GM23248 (cell line): Measurements from ENCODE around the gene MBD3L1. TPM values are rescaled to one million over a fixed set of nuclear protein-coding genes. Genes with fewer than 3 reads are reported as not detected.

Source experiments
- DNase-seq: peaks from one replicate; pipeline ENCODE4 v3.0.0-alpha.2; 2015
- H2AFZ ChIP-seq: fragments of 200-600 bp; sonication (generic); 2 replicates; pipeline ENCODE4 v1.6.1; 2016; ENCODE audit warnings: antibody characterized with exemption
- H3F3A ChIP-seq: fragments of 200-600 bp; sonication (generic); 2 replicates; pipeline ENCODE4 v1.6.1; 2016; ENCODE audit warnings: mild to moderate bottlenecking, antibody characterized with exemption, mixed run types; ENCODE audit not compliant: insufficient read depth
- H3K27ac ChIP-seq: fragments of 200-600 bp; sonication (generic); 2 replicates; pipeline ENCODE4 v1.5.1; 2016; ENCODE audit warnings: mild to moderate bottlenecking
- H3K27me3 ChIP-seq: fragments of 200-600 bp; sonication (generic); replicated peaks from 2 replicates; pipeline ENCODE4 v1.6.1; 2016; ENCODE audit warnings: mild to moderate bottlenecking; ENCODE audit not compliant: insufficient read depth
- H3K36me3 ChIP-seq: fragments of 200-600 bp; sonication (generic); 2 replicates; pipeline ENCODE4 v1.6.1; 2016; ENCODE audit warnings: low read depth, mild to moderate bottlenecking
- H3K4me1 ChIP-seq: fragments of 200-600 bp; sonication (generic); 2 replicates; pipeline ENCODE4 v1.6.1; 2016; ENCODE audit warnings: mild to moderate bottlenecking; ENCODE audit not compliant: insufficient read depth
- H3K4me2 ChIP-seq: fragments of 200-600 bp; sonication (generic); one replicate; pipeline ENCODE4 v1.6.1; 2016; ENCODE audit warnings: mild to moderate bottlenecking; ENCODE audit not compliant: unreplicated experiment
- H3K4me3 ChIP-seq: fragments of 200-600 bp; sonication (generic); 2 replicates; pipeline ENCODE4 v1.5.1; 2016; ENCODE audit warnings: mild to moderate bottlenecking
- H3K79me2 ChIP-seq: fragments of 200-600 bp; sonication (generic); 2 replicates; pipeline ENCODE4 v1.6.1; 2016; ENCODE audit warnings: mild to moderate bottlenecking; ENCODE audit not compliant: insufficient read depth
- H3K9ac ChIP-seq: fragments of 200-600 bp; sonication (generic); 2 replicates; pipeline ENCODE4 v1.6.1; 2016; ENCODE audit warnings: mild to moderate bottlenecking
- H3K9me2 ChIP-seq: fragments of 200-600 bp; sonication (generic); 2 replicates; pipeline ENCODE4 v1.6.1; 2016; ENCODE audit warnings: mixed run types, mild to moderate bottlenecking, moderate library complexity; ENCODE audit not compliant: insufficient read depth
- H3K9me3 ChIP-seq: fragments of 200-600 bp; sonication (generic); one replicate; pipeline ENCODE4 v1.6.1; 2017; ENCODE audit warnings: low read depth
- H4K20me1 ChIP-seq: fragments of 200-600 bp; sonication (generic); 2 replicates; pipeline ENCODE4 v1.6.0; 2016; ENCODE audit not compliant: insufficient read depth
- EZH2 ChIP-seq: fragments of 200-600 bp; sonication (generic); IDR thresholded peaks from 2 replicates; pipeline ENCODE4 v1.6.1; 2018; ENCODE audit warnings: antibody characterized with exemption, mild to moderate bottlenecking; ENCODE audit not compliant: insufficient read depth, poor library complexity, severe bottlenecking
- EZH2phosphoT487 ChIP-seq: fragments of 200-600 bp; sonication (generic); IDR thresholded peaks from 2 replicates; pipeline ENCODE4 v1.6.1; 2018; ENCODE audit warnings: antibody characterized with exemption, moderate library complexity, mild to moderate bottlenecking, low read depth; ENCODE audit not compliant: insufficient read depth
- WGBS, 2 experiments: methylation state at CpG; one replicate each; pipeline ENCODE4 v1.1.6; 2015 to 2017; ENCODE audit warnings: low lambda C conversion rate in 2 of 2, low coverage in 1 of 2; ENCODE audit errors: missing lambda C conversion rate in 2 of 2; 5-methylcytosine and 5-hydroxymethylcytosine counted together
- in situ Hi-C: fragments of 300-500 bp; cut with MboI; formaldehyde crosslinking; loops from 2 replicates; pipeline ENCODE4 v1.15.0; 2020
- polyA plus RNA-seq: library from polyadenylated mRNA; unstranded; fragments of >200 nt; fragmentation: Nextera tagmentation; extraction: Ambion mirVana; gene quantifications from 2 replicates; pipeline ENCODE4 v1.2.1, GENCODE V29; 2016
- total RNA-seq: library from RNA; depleted of rRNA; stranded (reverse); fragments of >200 nt; shearing (Covaris generic); gene quantifications from 2 replicates; pipeline ENCODE4 v1.2.3, GENCODE V29; 2014

Gene MBD3L1
- total and polyA plus RNA-seq, 2 experiments from 2014 or later, result not detected

DNA sequence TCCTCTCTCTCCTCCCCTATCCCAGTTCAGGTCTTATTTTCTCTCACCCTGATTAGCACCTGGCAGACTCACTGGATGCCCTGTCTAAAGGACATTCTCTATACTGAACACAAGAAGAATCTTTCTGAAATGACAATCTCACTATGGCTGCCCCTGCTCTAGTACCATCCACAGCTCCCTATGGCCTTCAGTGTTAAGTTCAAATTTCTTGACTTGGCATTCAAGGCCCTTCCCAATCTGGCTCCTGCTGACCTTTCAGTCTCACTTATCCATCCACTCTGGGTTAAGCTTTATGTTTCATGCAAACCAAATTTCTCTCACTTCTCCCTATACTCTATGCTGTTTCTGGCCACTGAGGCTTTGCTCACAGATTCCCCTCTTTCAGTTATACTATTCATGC, 34.2 kb downstream of the MBD3L1 start:
- H4K20me1 ChIP-seq, result no peaks in the 10 kb centered on the region
- H3K4me1 ChIP-seq, result no peaks in the 10 kb centered on the region
- H3F3A ChIP-seq, result no peaks in the 10 kb centered on the region
- H3K4me2 ChIP-seq, result no peak overlapping the region
- no peaks in the 10 kb centered on the region for H3K27me3 ChIP-seq
- no peak overlapping the region for H3K27ac ChIP-seq
- no peak overlapping the region for H3K9ac ChIP-seq
- no peaks in the 10 kb centered on the region for H3K9me3 ChIP-seq
- DNase-seq, result no peak
- no peaks in the 10 kb centered on the region for H3K9me2 ChIP-seq
- H2AFZ ChIP-seq, result no peak overlapping the region
- no peak for TF ChIP-seq EZH2phosphoT487
- TF ChIP-seq EZH2, result no peak
- no peaks in the 10 kb centered on the region for H3K79me2 ChIP-seq
- no peak overlapping the region for H3K4me3 ChIP-seq
- in situ Hi-C loops, result no loop called here
- H3K36me3 ChIP-seq, result no peaks in the 10 kb centered on the region

GRCh38 chr19:8877854-8878705, 45.9 kb downstream of the MBD3L1 start:
- no peaks in the 10 kb centered on the region for H3K27me3 ChIP-seq
- no peaks in the 10 kb centered on the region for H3K9me2 ChIP-seq
- H3F3A ChIP-seq, result no peaks in the 10 kb centered on the region
- in situ Hi-C loops, result no loop called here
- no peak overlapping the region for H3K4me3 ChIP-seq
- TF ChIP-seq EZH2 (no peak), EZH2phosphoT487 (no peak)
- H3K79me2 ChIP-seq, result no peaks in the 10 kb centered on the region
- no peaks in the 10 kb centered on the region for H3K36me3 ChIP-seq
- WGBS, 2 experiments, result 9 to 10% methylated on average over 6 of the region's 6 CpGs
- no peaks in the 10 kb centered on the region for H3K9me3 ChIP-seq
- no peaks in the 10 kb centered on the region for H3K4me1 ChIP-seq
- H3K9ac ChIP-seq, result no peak overlapping the region
- H2AFZ ChIP-seq, result no peak overlapping the region
- no peaks in the 10 kb centered on the region for H4K20me1 ChIP-seq
- no peak for DNase-seq
- H3K4me2 ChIP-seq, result no peak overlapping the region
- no peak overlapping the region for H3K27ac ChIP-seq

- H4K20me1 ChIP-seq, result no peaks in the 10 kb centered on the region
- no peaks in the 10 kb centered on the region for H3K36me3 ChIP-seq
- no peak overlapping the region for H3K4me2 ChIP-seq
- H3K9me2 ChIP-seq, result no peaks in the 10 kb centered on the region
- H2AFZ ChIP-seq, result no peak overlapping the region
- H3K79me2 ChIP-seq, result no peaks in the 10 kb centered on the region
- H3K4me3 ChIP-seq, result no peak overlapping the region
- in situ Hi-C loops, result no loop called here
- 24 to 34% methylated on average over 2 of the region's 2 CpGs for WGBS, 2 experiments
- H3K27ac ChIP-seq, result no peak overlapping the region
- H3K9me3 ChIP-seq, result no peaks in the 10 kb centered on the region
- H3F3A ChIP-seq, result no peaks in the 10 kb centered on the region
- no peaks in the 10 kb centered on the region for H3K4me1 ChIP-seq
- no peak overlapping the region for H3K9ac ChIP-seq
- no peaks in the 10 kb centered on the region for H3K27me3 ChIP-seq
- TF ChIP-seq EZH2phosphoT487 (no peak), EZH2 (no peak)
- DNase-seq, result no peak
Observed at GRCh38 chr19:8880868-8881488, 48.8 kb downstream of the MBD3L1 start.

GRCh38 chr19:8881512-8881911, 49.3 kb downstream of the MBD3L1 start:
- Histone ChIP-seq H2AFZ (no peak overlapping the region), H3K27me3 (no peaks in the 10 kb centered on the region), H3K36me3 (no peaks in the 10 kb centered on the region), H3K9me3 (no peaks in the 10 kb centered on the region), H3K4me2 (no peak overlapping the region), H3K9ac (no peak overlapping the region), H3F3A (no peaks in the 10 kb centered on the region), H3K4me3 (no peak overlapping the region), H3K79me2 (no peaks in the 10 kb centered on the region), H4K20me1 (no peaks in the 10 kb centered on the region), H3K9me2 (no peaks in the 10 kb centered on the region), H3K4me1 (no peaks in the 10 kb centered on the region), H3K27ac (no peak overlapping the region)
- in situ Hi-C loops, result no loop called here
- TF ChIP-seq EZH2phosphoT487 (no peak), EZH2 (no peak)
- DNase-seq, result no peak
